ENCODE data around the gene CACHD1. TPM values are rescaled to one million over a fixed set of nuclear protein-coding genes. Genes with fewer than 3 reads are reported as not detected.

CACHD1 gene
- total and polyA plus RNA-seq, 9 of the 15 experiments (the other 6 are each of a cell fraction or from before 2014, with no cell fraction given), result 0.07 TPM; not detected in 8

GRCh38 chr1:64645735-64646134 lies 175.8 kb downstream of the CACHD1 start:
- peaks cover 2 to 6% of the 10 kb centered on the region in 2 experiments; a peak in 2 of 5 replicates for H3K27me3 ChIP-seq (ENCODE audit: control insufficient read depth in 2 of 2, insufficient read depth in 2 of 2, low read length in 2 of 2)
- no peak overlapping the region for H3K9ac ChIP-seq (ENCODE audit: insufficient read depth in 1 of 2, low read depth in 2 of 2, low read length in 2 of 2)
- no peaks in the 10 kb centered on the region for H3K79me2 ChIP-seq (ENCODE audit: control insufficient read depth, insufficient read depth, low read length)
- no peak overlapping the region for H3K4me2 ChIP-seq (ENCODE audit: insufficient read depth, low read length)
- no peaks in the 10 kb centered on the region for H4K20me1 ChIP-seq (replicated peaks; ENCODE audit: control insufficient read depth, insufficient read depth, low read length)
- no peaks in the 10 kb centered on the region for H3K4me1 ChIP-seq (replicated peaks in 1 of 2; ENCODE audit: control insufficient read depth in 2 of 2, insufficient read depth in 2 of 2, low read length in 2 of 2)
- in situ Hi-C loops (cut with MboI), result no loop called here
- FAIRE-seq, result no peak
- no peak; the same call in 2 of the 3 replicates for ATAC-seq
- 0 out of 2 replicates have a peak overlapping the region, but pooled peaks have one; percentile 12 for H2AFZ ChIP-seq (ENCODE audit: low read depth, low read length)
- H3K9me3 ChIP-seq (replicated peaks; ENCODE audit: control insufficient read depth, insufficient read depth, low read depth, low read length), result no peaks in the 10 kb centered on the region
- 0% methylated on average over 3 of the region's 3 CpGs for WGBS (ENCODE audit: insufficient coverage, low coverage, missing lambda C conversion rate)
- no peak overlapping the region for H3K27ac ChIP-seq (ENCODE audit: extremely low read depth, low read depth, low read length)
- intact Hi-C loops (cut with micrococcal nuclease), result no loop called here
- TF ChIP-seq NR2C2 (CRISPR knock-in tag; IDR thresholded peaks at IDR 0.05) (no peak), NR2C2 (tag; IDR thresholded peaks at IDR 0.05) (peak; percentile 94), ZNF512 (tag; IDR thresholded peaks at IDR 0.05) (no peak), GABPA (tag; conservative IDR thresholded peaks at IDR 0.05; ENCODE audit: low read depth) (peak; percentile 46), NR2C1 (IDR thresholded peaks at IDR 0.05) (peak; percentile 87), NR2C1 (tag; IDR thresholded peaks at IDR 0.05) (peak; percentile 94), HCFC1 (IDR thresholded peaks at IDR 0.05; ENCODE audit: low read depth, low read length) (peak; percentile 62), ZNF143 (CRISPR knock-in tag; IDR thresholded peaks at IDR 0.05) (peak; percentile 46; the same call in 1 of the 2 replicates), CHCHD3 (CRISPR knock-in tag; IDR thresholded peaks at IDR 0.05) (no peak), CBFB (CRISPR knock-in tag; IDR thresholded peaks at IDR 0.05) (no peak)
- no TSS peak for BruUV-seq (replicated peaks)
- no peaks in the 10 kb centered on the region for H3K36me3 ChIP-seq (ENCODE audit: control insufficient read depth, insufficient read depth, low read length)
- DNase-seq (ENCODE audit: extremely low read depth in 1 of 4, low spot score in 3 of 4), result no peak
- H3K9me1 ChIP-seq (ENCODE audit: control insufficient read depth, insufficient read depth, low read length), result no peaks in the 10 kb centered on the region
- ChIA-PET POLR2A (no interaction called here), CTCF (ENCODE audit: low intra/inter-chr PET ratio) (no interaction called here)
- H3K4me3 ChIP-seq, result no peak overlapping the region

Data from K562 (cell line).